Left ventricle myocardium inferior (tissue), 1 donor: ENCODE results near the gene HAX1. TPM values are rescaled to one million over a fixed set of nuclear protein-coding genes. Genes with fewer than 3 reads are reported as not detected.

Experiments
- DNase-seq: peaks from one replicate; pipeline ENCODE4 v3.0.0-alpha.2; 2020
- H3K27ac ChIP-seq: fragments of 200-600 bp; replicated peaks from 2 replicates; pipeline ENCODE4 v1.8.0; 2021
- H3K27me3 ChIP-seq: fragments of 200-600 bp; 2 replicates; pipeline ENCODE4 v1.8.0; 2021; ENCODE audit warnings: low read depth
- H3K36me3 ChIP-seq: fragments of 200-600 bp; 2 replicates; pipeline ENCODE4 v1.8.0; 2021
- H3K4me1 ChIP-seq: fragments of 200-600 bp; 2 replicates; pipeline ENCODE4 v1.8.0; 2021
- H3K4me3 ChIP-seq: fragments of 200-600 bp; 2 replicates; pipeline ENCODE4 v1.8.0; 2021; ENCODE audit warnings: mild to moderate bottlenecking, moderate library complexity
- H3K9me3 ChIP-seq: fragments of 200-600 bp; replicated peaks from 2 replicates; pipeline ENCODE4 v1.8.0; 2021
- intact Hi-C: fragments of 100-400 bp; cut with micrococcal nuclease; formaldehyde crosslinking; loops from one replicate; pipeline ENCODE4 v1.11.0; 2022
- total RNA-seq: library from RNA; stranded (reverse); fragmentation: NEBNext Ultra II Directional; extraction: Animal tissue kit (Norgen Biotek cat#: 25700); gene quantifications from one replicate; pipeline ENCODE4 v1.2.1, GENCODE V29; 2021
- TF ChIP-seq, protein P1 (sequence below): fragments of 200-600 bp; IDR thresholded peaks from 2 replicates; pipeline ENCODE4 v1.8.0; 2021; ENCODE audit warnings: antibody characterized with exemption, mild to moderate bottlenecking, borderline replicate concordance
- donor health status: DM: no; HTN: yes; CAD: no; lungs with severe emphysema.

The HAX1 gene
- total RNA-seq, 1 donor from 2014 or later = 178 TPM

DNA sequence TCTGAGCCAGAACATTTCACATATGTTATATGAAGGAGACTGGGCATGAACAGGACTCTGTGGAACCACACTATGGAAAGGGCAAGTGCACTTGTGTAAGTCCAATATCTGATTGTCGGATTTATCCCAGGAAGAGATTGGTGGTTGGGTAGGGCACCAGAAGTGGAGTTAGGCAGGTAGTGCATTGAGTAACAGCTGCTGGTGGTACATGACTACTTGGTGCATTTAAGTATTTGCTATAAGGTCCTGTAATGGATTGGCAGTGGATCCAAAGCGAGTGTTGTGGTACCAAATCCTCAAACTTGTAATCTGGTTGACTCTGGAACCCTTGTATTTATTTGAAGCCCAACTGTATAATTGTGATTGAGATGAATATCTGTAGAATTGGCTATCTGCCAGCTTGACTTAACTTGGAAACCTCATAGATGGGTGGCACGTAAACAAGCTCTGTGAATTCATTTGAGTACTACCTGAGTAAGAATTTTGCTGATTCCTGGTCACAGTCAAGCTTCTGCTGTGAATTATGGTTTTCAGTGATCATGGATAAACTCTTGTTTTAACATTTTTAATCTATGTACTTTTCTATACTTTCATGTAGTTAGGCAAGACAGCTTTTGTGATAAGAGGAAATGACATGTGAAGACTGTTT lies 30.6 kb upstream of the HAX1 start:
- no peak for DNase-seq
- TF ChIP-seq, protein P1, sequence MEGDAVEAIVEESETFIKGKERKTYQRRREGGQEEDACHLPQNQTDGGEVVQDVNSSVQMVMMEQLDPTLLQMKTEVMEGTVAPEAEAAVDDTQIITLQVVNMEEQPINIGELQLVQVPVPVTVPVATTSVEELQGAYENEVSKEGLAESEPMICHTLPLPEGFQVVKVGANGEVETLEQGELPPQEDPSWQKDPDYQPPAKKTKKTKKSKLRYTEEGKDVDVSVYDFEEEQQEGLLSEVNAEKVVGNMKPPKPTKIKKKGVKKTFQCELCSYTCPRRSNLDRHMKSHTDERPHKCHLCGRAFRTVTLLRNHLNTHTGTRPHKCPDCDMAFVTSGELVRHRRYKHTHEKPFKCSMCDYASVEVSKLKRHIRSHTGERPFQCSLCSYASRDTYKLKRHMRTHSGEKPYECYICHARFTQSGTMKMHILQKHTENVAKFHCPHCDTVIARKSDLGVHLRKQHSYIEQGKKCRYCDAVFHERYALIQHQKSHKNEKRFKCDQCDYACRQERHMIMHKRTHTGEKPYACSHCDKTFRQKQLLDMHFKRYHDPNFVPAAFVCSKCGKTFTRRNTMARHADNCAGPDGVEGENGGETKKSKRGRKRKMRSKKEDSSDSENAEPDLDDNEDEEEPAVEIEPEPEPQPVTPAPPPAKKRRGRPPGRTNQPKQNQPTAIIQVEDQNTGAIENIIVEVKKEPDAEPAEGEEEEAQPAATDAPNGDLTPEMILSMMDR = no peak
- intact Hi-C loops = no loop called here
- Histone ChIP-seq H3K4me3 (no peak overlapping the region), H3K36me3 (peaks cover 99% of the 10 kb centered on the region), H3K27me3 (no peaks in the 10 kb centered on the region), H3K9me3 (no peaks in the 10 kb centered on the region), H3K27ac (no peak overlapping the region), H3K4me1 (peaks cover 10% of the 10 kb centered on the region)

DNA sequence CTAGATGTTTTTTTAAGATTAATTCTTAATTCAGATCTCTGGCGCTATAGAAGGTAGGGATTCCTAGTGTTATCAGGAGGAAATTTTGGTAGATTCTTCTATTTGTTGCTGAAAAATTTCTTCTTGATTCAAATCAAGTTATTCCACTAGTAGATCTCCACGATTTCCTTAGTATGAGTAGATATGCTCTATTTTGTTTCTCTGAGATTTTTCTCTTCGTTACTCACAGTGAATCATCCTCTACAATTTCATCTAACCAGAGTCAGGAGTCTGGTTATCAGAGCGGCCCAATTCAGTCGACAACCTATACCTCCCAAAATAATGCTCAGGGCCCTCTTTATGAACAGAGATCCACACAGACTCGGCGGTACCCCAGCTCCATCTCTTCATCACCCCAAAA lies 18.8 kb upstream of the HAX1 start:
- intact Hi-C loops = no loop called here
- no peak overlapping the region for H3K4me3 ChIP-seq
- no peaks in the 10 kb centered on the region for H3K27me3 ChIP-seq
- H3K36me3 ChIP-seq = peaks cover 100% of the 10 kb centered on the region
- TF ChIP-seq, protein P1 = no peak
- no peaks in the 10 kb centered on the region for H3K4me1 ChIP-seq
- DNase-seq = no peak
- H3K27ac ChIP-seq = no peak overlapping the region
- H3K9me3 ChIP-seq = no peaks in the 10 kb centered on the region

DNA sequence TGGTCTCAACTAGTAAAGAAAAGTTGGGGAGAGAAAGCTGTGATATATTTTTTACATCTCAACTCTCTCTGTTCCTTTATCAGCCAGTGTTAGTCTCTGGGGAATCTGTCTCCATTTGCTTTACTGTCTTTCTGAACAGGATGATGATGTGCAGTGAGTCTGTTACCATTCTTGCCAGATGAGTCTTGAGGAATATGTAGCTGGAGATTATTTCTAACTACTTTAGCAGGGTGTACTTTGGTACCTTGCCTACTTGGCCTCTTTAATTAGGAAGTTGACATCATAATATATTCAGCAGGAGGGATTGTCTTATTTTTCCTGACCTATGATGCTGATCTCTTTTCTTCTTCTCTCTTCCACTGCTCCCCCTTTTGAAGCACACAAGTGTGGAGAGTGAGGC lies 15.7 kb upstream of the HAX1 start:
- no peak overlapping the region for H3K27ac ChIP-seq
- intact Hi-C loops = no loop called here
- no peaks in the 10 kb centered on the region for H3K27me3 ChIP-seq
- H3K36me3 ChIP-seq = peaks cover 100% of the 10 kb centered on the region
- H3K9me3 ChIP-seq = no peaks in the 10 kb centered on the region
- TF ChIP-seq, protein P1 = no peak
- no peak overlapping the region for H3K4me3 ChIP-seq
- no peaks in the 10 kb centered on the region for H3K4me1 ChIP-seq
- no peak for DNase-seq

DNA sequence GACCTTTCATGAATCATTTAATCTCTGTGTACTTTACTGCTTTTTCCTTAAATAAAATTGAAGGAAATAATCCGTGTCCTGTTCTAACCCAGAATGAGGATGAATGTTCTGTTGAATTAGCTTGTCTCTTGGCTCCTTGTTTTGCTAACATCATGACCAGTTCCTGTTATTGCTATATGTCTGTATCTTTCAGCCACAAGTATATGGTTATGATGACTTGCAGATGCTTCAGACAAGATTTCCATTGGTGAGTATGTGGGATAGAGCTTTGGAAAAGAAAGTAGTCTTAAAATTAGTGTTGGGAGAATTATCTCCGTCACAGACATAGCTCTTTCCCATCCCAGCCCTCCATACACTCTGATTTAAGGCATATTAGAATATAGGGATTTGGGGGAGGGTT lies 13.6 kb upstream of the HAX1 start:
- no peak for DNase-seq

DNA sequence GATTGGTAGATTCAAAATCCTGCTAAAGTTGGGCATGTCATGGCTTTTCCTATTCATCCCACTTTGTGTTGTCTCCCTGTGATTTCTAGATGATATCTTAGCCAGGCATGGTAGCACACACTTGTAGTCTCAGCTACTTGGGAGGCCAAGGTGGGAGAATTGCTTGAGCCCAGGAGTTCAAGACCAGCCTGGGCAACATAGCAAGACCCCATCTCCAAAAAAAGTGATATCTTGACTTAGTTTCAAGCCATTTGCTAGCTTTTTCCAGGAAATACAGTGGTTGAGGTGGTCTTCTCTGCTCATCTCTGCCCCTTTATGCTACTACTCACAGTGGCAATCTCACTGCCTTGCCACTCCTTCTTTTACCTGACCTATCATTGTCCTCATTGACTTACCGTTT lies 12.3 kb upstream of the HAX1 start:
- no peak for DNase-seq
- intact Hi-C loops = no loop called here

More for the DNA sequence above, 13.6 kb upstream of the HAX1 start:
- H3K4me3 ChIP-seq = no peak overlapping the region
- H3K4me1 ChIP-seq = peaks cover 4% of the 10 kb centered on the region
- H3K27ac ChIP-seq = no peak overlapping the region
- H3K36me3 ChIP-seq = peaks cover 100% of the 10 kb centered on the region
- H3K9me3 ChIP-seq = no peaks in the 10 kb centered on the region
- TF ChIP-seq, protein P1 = no peak
- H3K27me3 ChIP-seq = no peaks in the 10 kb centered on the region
- intact Hi-C loops = no loop called here

More for the DNA sequence above, 12.3 kb upstream of the HAX1 start:
- Histone ChIP-seq H3K27ac (no peak overlapping the region), H3K4me1 (peaks cover 14% of the 10 kb centered on the region), H3K9me3 (no peaks in the 10 kb centered on the region), H3K4me3 (no peak overlapping the region), H3K27me3 (no peaks in the 10 kb centered on the region), H3K36me3 (peaks cover 96% of the 10 kb centered on the region)
- TF ChIP-seq, protein P1 = no peak
